SKM-1 treated with dmso at 0.1 percent for 144 hours (cell line): ENCODE measurements around the gene CRTC1.
"Not testable (repeated sequence)": the region's sequence is repeated elsewhere in the genome, so short reads cannot be mapped to it uniquely, and the experiment has no call there.

Source experiments
- DNase-seq: peaks from one replicate; lab custom pipeline; 2025; ENCODE audit not compliant: unreplicated experiment; lab: John Stamatoyannopoulos, UW

The CRTC1 gene

DNA sequence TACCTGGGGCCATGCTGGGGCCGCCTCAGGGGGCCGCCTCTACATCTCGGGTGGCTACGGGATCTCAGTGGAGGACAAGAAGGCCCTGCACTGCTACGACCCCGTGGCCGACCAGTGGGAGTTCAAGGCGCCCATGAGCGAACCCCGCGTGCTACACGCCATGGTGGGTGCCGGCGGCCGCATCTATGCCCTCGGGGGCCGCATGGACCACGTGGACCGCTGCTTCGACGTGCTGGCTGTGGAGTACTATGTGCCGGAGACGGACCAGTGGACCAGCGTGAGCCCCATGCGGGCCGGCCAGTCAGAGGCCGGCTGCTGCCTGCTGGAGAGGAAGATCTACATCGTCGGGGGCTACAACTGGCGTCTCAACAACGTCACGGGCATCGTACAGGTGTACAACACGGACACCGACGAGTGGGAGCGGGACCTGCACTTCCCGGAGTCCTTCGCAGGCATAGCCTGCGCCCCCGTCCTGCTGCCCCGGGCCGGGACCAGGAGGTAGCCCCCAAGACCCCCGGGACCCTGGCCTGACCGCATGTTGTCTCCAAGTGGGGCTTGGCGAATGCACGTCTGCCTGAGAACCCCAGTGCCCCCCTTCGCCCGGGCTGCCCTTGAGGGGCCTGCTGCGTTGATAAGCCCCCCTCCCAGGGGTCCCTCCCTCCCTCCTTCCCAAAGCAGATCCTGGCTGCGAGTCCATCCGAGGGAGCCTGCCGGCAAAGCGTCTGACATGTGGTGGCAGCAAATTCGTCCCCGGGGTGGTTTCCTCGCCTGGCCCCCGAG lies 14.5 kb upstream of the CRTC1 start:
- no peak for DNase-seq

DNA sequence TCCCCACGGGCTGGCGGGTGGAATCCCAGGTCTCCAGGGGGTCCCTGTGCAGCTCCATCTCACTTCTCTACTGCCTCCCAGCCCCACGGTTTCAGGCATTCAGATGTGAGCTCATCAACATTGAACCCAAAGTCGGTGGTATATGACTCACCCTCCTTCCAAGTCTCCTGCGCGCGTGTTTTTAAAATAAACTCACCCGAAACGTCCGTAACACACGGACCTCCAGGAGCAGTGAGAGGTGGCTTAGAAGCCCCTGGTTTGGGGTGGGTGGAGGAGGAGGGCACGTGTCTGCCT lies 14.0 kb upstream of the CRTC1 start:
- no peak for DNase-seq

GRCh38 chr19:18669883-18670282 lies 13.6 kb upstream of the CRTC1 start:
- no peak for DNase-seq

GRCh38 chr19:18670312-18670711 lies 13.2 kb upstream of the CRTC1 start:
- DNase-seq = no peak

DNA sequence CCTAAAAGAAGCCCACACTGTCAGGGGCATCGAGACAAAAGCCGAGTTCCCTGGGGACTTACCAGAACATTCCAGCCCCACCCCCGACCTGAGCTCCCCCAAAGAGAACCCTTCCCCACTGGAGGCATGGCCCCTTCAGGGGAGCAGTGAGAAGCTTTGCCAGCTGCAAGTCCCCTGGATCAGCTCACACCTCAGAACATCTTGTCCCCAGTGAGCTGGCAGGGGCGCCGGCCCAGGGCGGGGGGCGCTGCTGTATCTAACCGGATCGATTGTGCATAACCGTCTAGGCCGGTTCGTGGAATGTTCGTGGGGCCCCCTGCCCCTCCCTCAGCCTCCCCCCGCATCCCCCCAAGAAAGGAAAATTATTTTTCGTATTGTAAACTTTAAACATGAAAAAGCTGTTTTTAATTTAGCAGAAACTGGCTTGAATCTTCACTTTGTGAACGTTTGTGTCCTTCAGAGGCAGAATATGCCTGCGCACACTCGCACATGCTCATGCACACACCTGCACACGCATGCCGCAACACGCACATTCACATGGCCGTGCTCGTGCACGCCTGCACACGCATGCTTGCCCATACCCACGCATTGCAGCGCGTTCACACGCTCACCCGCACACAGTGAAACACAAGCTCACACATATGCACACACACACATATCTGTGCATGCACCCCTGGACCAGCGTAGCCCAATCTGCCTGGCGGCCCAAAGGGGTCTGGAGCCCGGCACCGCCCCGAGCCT lies 12.0 kb upstream of the CRTC1 start:
- DNase-seq = no peak

GRCh38 chr19:18672044-18672451 lies 11.4 kb upstream of the CRTC1 start:
- no peak for DNase-seq

DNA sequence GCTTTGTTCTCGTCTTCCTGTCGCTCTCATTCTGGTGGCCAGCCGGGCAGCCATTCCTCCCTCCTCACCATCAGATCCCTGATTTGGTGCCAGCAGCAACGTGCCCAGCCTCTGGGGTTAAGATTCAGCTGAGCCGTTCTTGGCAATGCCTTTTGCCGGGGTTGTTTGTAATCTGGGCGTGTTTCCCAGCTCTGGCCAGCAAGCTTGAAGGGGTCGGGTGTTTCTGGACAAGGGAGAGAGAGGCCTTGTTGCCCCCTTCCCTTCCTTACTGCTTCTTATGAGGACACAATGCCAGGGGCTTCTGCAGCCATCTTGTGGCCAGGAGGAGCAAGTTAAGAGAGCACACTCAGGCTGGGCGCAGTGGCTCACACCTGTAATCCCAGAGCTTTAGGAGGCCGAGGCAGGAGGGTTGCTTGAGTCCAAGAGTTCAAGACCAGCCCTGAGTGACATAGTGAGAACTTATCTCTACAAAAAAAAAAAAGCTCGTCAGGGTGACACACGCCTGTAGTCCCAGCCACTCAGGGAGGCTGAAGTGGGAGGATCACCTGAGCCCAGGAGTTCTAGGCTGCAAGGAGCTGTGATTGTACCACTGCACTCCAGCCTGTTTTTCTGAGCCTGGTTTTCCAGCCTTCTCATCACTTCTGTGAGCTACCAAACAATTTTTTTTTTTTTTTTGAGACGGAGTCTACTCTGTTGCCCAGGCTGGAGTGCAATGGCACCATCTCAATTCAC lies 10.7 kb upstream of the CRTC1 start:
- no peak for DNase-seq

DNA sequence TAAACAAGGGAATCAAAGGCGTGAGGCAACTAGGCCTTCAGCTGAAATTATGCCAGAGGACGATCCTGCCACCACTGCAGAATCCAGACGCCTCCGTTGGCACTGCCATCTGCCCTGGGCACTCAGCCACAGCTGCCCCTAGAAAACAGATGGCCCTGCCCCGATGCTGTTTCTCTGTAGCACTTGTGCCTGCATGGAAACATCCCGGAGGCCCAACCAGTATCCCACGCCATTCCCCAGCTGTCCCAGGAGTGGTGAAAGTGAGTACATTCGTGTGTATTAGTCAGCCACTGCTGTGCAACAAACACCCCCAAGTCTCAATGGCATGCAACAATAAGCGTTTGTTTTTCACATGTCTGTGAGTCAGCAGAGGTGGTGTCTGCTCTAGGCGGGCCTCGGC lies 8.9 kb upstream of the CRTC1 start:
- no peak for DNase-seq

GRCh38 chr19:18675779-18676178 lies 7.7 kb upstream of the CRTC1 start:
- DNase-seq = no peak

DNA sequence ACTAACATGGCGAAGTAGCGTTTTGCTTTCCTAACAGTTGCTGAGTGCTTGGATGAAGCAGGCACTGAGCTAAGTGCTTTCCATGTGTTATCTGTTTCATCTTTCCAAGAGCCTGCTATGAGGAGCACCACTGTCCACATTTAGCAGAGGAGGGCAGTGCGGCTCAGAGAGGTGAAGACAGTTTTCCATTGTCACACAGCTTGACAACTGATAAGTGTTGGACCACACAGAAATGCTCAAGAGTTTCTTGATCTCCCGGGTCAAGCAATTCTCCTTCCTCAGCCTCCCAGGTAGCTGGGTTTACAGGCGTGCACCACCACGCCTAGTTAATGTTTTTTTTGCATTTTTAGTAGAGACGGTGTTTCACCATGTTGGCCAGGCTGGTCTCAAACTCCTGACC lies 6.8 kb upstream of the CRTC1 start:
- DNase-seq = no peak

DNA sequence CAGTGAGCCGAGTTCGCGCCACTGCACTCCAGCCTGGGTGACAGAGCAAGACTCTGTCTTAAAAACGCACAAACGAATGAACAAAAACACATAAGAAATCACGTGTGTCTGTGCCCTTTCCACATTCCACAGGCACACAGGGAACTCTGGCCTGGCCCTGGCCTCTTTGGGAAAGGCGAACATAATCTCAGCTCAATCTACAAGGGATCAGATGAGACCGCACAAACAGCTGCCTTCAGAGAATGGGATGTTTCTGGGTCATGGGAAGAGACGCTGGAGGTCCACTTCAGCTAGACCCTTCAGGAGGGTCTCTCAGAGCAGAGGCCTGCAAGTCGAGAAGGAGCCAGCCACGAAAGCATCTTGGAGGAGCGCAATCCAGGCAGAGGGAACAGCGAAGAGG lies 6.3 kb upstream of the CRTC1 start:
- no peak for DNase-seq

GRCh38 chr19:18680148-18680547 lies 3.3 kb upstream of the CRTC1 start:
- DNase-seq = not testable (repeated sequence)

- no peak for DNase-seq
These were observed 722 bp upstream of the CRTC1 start for GRCh38 chr19:18682807-18683108.

DNA sequence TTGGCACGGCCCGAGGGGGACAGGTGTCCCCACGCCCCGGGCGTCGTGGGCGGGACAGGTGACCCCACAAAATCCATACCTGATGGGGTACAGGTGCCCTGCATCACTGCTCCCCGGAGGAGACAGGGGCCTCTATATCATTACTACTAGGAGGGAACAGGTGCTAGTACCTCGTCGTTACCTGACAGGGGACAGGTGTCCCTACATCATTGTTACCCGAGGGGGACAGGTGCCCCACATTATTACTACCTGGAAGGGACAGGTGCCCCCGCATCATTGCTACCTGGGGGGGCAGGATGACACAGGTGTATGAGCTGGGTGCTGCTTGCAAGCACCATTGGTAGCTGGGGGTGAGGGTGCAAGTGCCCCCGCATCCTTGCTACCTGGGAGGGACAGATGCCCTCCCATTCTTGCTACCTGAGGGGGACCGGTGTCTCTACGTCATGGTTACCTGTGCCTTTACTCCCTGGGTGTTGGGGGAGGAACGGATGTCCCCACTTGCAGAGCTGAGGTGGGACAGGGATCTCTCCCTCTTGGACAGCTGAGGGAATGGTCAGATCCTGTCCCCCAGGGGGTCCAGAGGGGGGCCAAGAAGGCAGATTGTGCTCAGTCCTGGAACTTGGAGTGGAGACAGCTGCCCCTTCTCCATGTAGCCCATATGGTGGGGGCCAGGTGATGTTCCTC lies 620 bp downstream of the CRTC1 start:
- DNase-seq = no peak

GRCh38 chr19:18684642-18684993 lies 1.1 kb downstream of the CRTC1 start:
- DNase-seq = no peak

GRCh38 chr19:18685597-18686190 lies 2.2 kb downstream of the CRTC1 start:
- DNase-seq = no peak

GRCh38 chr19:18687740-18688465 lies 4.4 kb downstream of the CRTC1 start:
- no peak for DNase-seq

- DNase-seq = no peak
These were observed 12.5 kb downstream of the CRTC1 start for GRCh38 chr19:18696023-18696422.

DNA sequence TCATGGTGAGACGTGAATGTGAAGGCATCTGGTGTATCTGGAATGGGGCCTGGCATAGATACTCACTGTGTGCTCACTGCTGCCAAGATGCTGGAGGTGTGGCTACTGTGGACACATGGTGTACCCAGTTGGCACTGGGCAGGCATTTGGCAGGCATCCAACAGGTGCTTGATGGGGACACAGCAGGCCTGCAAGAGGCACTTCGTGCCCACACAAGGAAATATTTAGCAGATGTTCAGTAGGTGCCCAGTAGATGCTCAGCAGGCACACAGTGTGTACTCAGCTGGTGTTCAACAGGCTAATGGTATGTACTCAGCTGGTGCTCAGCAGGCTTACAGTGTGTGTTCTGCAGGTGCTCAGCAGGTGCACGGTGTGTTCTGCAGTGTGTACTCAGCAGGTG lies 14.2 kb downstream of the CRTC1 start:
- DNase-seq = no peak

DNA sequence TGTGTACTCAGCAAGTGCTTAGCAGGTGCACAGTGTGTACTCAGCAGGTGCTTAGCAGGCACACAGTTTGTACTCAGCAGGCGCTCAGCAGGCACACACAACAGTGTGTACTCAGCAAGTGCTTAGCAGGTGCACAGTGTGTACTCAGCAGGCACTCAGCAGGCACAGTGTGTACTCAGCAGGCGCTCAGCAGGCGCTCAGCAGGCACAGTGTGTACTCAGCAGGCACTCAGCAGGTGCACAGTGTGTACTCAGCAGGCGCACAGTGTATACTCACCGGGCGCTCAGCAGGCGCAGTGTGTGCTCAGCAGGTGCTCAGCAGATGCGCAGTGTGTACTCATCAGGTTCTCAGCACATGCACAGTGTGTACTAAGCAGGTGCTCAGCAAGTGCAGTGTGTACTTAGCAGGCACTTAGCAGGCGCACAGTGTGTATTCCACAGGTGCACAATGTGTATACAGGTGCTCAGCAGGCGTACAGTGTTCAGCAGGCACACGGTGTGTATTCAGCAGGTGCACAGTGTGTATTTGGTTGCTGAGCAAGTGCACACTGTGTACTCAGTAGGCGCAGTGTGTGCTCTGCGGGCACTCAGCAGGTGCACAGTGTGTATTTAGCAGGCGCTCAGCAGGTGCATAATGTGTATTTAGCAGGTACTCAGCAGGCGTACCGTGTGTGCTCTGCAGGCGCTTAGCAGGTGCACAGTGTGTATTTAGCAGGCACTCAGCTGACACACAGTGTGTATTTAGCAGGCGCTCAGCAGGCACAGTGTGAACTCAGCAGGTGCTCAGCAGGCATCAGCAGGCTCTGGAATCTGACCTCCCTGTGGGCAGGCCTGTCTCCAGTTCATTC lies 15.1 kb downstream of the CRTC1 start:
- no peak for DNase-seq
